Measurements from ENCODE around the gene ZNF362. TPM values are rescaled to one million over a fixed set of nuclear protein-coding genes. Genes with fewer than 3 reads are reported as not detected.
"Not testable (repeated sequence)": the region's sequence is repeated elsewhere in the genome, so short reads cannot be mapped to it uniquely, and the experiment has no call there.

Gene ZNF362
- polyA plus RNA-seq, 1 of the 3 experiments (the other 2 are of a cell fraction), result 17.1 TPM

GRCh38 chr1:33289858-33290154 lies 33.5 kb downstream of the ZNF362 start (continued):
- TF ChIP-seq REST (IDR thresholded peaks at IDR 0.05; ENCODE audit: low read depth, low read length), result no peak
- no peak for TF ChIP-seq IRF3 (IDR thresholded peaks at IDR 0.05; ENCODE audit: low read depth, low read length)
- no peak for TF ChIP-seq USF2 (IDR thresholded peaks at IDR 0.05; ENCODE audit: borderline replicate concordance, low read depth, low read length)
- TF ChIP-seq RCOR1 (IDR thresholded peaks at IDR 0.05; ENCODE audit: low read length), result no peak
- no peak for TF ChIP-seq TAF1 (IDR thresholded peaks at IDR 0.05; ENCODE audit: borderline replicate concordance, low read depth, low read length)
- no peak for TF ChIP-seq MAX (IDR thresholded peaks at IDR 0.05; ENCODE audit: low read depth)
- no peak for TF ChIP-seq FOXM1 (IDR thresholded peaks at IDR 0.05; ENCODE audit: low read depth)

- H3K36me3 ChIP-seq (replicated peaks in 1 of 2; ENCODE audit: control insufficient read depth in 1 of 2, insufficient read depth in 2 of 2, low read length in 1 of 2), result peaks cover 12 to 35% of the 10 kb centered on the region in 2 experiments
- H2AFZ ChIP-seq (ENCODE audit: low read depth); H3F3A ChIP-seq (replicated peaks; ENCODE audit: insufficient read depth); H4K20me1 ChIP-seq (ENCODE audit: insufficient read depth); H3K9me2 ChIP-seq; H3K4me3 ChIP-seq (ENCODE audit: low read depth in 2 of 2, low read length in 1 of 2); H3K4me2 ChIP-seq; DNase-seq; POLR2A ChIA-PET; H3K9ac ChIP-seq; H3K27ac ChIP-seq (ENCODE audit: low read depth in 2 of 2, low read length in 1 of 2); H3K27me3 ChIP-seq (ENCODE audit: insufficient read depth); H3K9me3 ChIP-seq; H3K4me1 ChIP-seq (ENCODE audit: control insufficient read depth in 1 of 2, insufficient read depth in 2 of 2, low read depth in 1 of 2, low read length in 1 of 2); H3K79me2 ChIP-seq (ENCODE audit: insufficient read depth); CTCF ChIA-PET: not testable (repeated sequence)
- 96% methylated on average over 1 of the region's 2 CpGs for WGBS (ENCODE audit: low lambda C conversion rate)
These were observed 34.3 kb downstream of the ZNF362 start for GRCh38 chr1:33290615-33291014.

- no peaks in the 10 kb centered on the region for H3K9me2 ChIP-seq
- H3K27ac ChIP-seq (ENCODE audit: low read depth in 2 of 2, low read length in 1 of 2), result no peak overlapping the region
- ChIA-PET POLR2A (no interaction called here), CTCF (interaction anchor here (1.2 to 7.7 kb wide), 3 partner anchors 28 to 176 kb away, joined by 3 to 167 read pairs (median 107); partner anchors contain the start of genes A3GALT2 and ZSCAN20)
- H2AFZ ChIP-seq (ENCODE audit: low read depth), result no peak overlapping the region
- H3K36me3 ChIP-seq (replicated peaks in 1 of 2; ENCODE audit: control insufficient read depth in 1 of 2, insufficient read depth in 2 of 2, low read length in 1 of 2), result peaks cover 16 to 44% of the 10 kb centered on the region in 2 experiments
- no peak overlapping the region for H3K9ac ChIP-seq
- H3K4me1 ChIP-seq (ENCODE audit: control insufficient read depth in 1 of 2, insufficient read depth in 2 of 2, low read depth in 1 of 2, low read length in 1 of 2), result no peaks in the 10 kb centered on the region
- 0 out of 2 replicates have a peak, but pooled peaks cover 8% of the 10 kb centered on the region for H4K20me1 ChIP-seq (ENCODE audit: insufficient read depth)
- no peaks in the 10 kb centered on the region for H3K27me3 ChIP-seq (ENCODE audit: insufficient read depth)
- no peak for DNase-seq
- no peaks in the 10 kb centered on the region for H3K9me3 ChIP-seq
- WGBS (ENCODE audit: low lambda C conversion rate), result 88% methylated on average over 11 of the region's 13 CpGs
- H3K4me2 ChIP-seq, result no peak overlapping the region
- no peaks in the 10 kb centered on the region for H3F3A ChIP-seq (replicated peaks; ENCODE audit: insufficient read depth)
- peaks cover 3% of the 10 kb centered on the region; the same call in 1 of the 2 replicates for H3K79me2 ChIP-seq (ENCODE audit: insufficient read depth)
- H3K4me3 ChIP-seq (ENCODE audit: low read depth in 2 of 2, low read length in 1 of 2), result no peak overlapping the region
- TF ChIP-seq JUND (IDR thresholded peaks at IDR 0.05) (no peak), NRF1 (IDR thresholded peaks at IDR 0.05; ENCODE audit: low read depth, low read length) (no peak), GABPA (IDR thresholded peaks at IDR 0.05; ENCODE audit: low read depth) (no peak), FOSL2 (IDR thresholded peaks at IDR 0.05; ENCODE audit: borderline replicate concordance, low read depth) (no peak), ZBTB33 (IDR thresholded peaks at IDR 0.05; ENCODE audit: borderline replicate concordance, low read depth) (no peak), RCOR1 (IDR thresholded peaks at IDR 0.05; ENCODE audit: low read length) (no peak), SIN3A (IDR thresholded peaks at IDR 0.05; ENCODE audit: borderline replicate concordance, low read depth, low read length) (no peak), MXI1 (IDR thresholded peaks at IDR 0.05; ENCODE audit: low read depth, low read length) (no peak), USF2 (IDR thresholded peaks at IDR 0.05; ENCODE audit: borderline replicate concordance, low read depth, low read length) (no peak)
These were observed 36.5 kb downstream of the ZNF362 start for GRCh38 chr1:33292726-33293340.

All from SK-N-SH (cell line).